Measurements from ENCODE around the gene SEC11A.
"Not testable (repeated sequence)": the region's sequence is repeated elsewhere in the genome, so short reads cannot be mapped to it uniquely, and the experiment has no call there.

SEC11A gene

DNA sequence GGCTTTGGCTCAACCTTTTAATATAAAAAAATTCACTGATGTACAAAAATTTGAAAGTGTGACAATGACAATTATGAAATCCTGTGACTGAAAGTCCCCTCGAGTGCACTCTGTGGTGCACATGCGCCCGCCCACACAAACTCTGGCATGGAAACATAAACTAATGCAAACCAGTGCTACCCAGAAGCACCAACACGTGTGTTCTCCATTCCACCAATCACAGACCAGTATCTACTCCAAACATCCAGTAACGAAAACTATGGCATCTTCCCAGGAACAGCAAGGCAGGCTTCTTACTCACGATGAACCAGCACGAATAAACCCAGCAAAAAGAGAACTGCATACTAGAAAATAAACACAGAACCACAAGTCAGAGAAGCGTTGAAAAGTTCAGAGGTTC, 46.2 kb downstream of the SEC11A start:
- no peak for DNase-seq

DNA sequence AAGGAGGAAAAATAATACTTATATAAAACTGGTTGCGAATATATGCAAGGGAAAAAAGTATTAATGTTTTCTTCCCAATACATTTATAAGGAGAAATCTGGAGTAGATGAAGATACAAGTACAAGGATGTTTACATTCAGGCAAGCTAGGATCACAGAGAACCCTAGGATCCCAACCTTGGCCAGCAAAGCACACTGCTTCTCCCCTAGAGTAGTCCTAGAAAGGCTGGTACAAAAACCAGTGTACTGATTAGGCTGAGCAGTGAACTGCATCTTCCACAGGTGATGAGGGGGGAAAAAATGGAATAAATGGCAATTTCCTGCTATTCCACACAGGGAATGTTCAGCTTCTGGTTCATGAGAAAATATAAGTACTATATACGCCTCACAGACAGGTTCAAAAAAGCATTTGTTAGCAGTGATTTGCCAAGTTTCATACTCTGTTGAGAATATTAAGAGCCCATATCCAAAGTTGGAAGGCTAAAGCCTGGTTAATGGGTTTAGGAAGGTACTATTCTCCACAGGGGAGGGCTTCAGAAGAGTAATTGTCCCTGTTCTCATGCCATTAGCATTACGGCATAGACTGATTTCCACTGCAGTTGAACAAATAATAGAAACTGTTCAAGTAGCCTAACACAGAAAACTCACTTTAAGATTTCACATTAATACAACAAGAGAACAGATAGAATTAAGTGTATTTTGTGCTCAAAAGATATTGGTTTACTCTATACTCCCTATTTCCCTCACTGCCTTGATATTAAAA, 47.5 kb downstream of the SEC11A start:
- no peak for DNase-seq

DNA sequence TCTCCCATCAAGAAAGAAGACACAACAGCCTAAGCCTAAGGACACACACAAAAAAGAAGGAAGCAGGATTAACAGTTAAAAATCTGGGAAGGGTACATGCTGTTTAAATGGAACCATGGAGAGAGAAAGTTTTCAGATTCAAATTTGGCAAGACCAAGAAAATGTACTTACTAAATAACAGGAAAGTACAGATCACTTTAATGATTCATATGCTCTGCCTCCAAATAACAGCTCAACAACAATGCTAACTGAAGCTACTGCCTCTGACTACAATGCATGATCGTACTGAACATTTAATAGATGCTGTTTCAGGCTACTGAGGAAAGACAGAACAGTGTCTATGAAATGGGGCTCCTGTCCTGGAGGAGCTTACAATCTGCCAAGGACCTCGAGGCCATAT, 49.6 kb downstream of the SEC11A start:
- no peak for DNase-seq

DNA sequence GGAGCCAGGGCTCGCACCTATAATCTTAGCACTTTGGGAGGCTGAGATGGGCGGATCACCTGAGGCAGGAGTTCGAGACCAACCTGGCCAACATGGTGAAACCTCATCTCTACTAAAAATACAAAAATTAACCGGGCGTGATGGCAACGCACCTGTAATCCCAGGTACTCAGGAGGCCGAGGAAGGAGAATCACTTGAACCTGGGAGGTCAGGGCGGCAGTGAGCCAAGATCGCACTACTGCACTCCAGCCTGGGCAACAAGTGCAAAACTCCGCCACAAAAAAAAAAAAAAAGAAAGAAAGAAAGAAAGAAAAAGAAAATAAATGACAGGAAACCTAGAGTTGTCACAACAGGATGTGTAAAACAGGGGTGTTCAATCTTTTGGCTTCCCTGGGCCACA, 54.9 kb downstream of the SEC11A start:
- no peak for DNase-seq

DNA sequence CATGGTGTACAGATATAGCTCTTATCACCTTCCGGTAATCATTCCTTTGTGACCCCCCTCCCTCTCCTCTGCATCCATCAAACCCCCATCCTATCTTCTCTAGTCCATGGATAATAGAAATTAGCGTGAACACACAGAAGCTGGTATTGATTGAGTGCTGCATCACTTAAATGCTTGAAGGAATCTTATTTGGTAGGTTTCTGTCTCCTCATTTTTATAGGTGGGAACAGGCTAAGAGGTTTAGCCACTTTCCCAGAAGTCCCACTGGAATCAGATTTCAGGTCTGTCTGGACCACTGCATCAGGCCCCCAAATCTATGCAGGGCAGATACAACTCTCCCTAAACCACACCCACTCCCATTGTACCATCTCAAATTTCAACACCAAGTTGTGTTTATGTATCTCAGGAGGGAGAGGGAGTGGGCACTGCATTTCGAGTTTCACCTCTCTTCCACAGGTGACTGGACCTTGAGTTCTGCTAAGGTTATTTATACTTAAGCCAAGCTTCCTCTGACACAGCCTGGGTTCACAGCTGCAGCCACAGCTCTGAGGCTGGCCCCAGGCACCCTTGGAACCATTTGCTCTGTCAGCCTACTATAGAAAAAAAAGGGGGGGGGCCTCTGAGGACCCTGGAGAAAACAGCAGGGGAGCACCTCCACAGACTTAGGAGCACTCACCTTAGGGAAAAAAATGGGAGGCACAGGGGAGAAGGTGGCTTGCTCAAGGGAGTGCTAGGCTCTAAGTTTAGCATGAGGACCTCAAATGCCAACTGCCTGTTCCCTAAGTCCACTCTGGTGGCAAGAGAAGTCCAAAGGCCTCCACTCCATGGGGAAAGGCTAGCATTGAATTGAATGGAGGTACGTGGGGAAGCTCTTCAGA, 55.8 kb downstream of the SEC11A start:
- no peak for DNase-seq

DNA sequence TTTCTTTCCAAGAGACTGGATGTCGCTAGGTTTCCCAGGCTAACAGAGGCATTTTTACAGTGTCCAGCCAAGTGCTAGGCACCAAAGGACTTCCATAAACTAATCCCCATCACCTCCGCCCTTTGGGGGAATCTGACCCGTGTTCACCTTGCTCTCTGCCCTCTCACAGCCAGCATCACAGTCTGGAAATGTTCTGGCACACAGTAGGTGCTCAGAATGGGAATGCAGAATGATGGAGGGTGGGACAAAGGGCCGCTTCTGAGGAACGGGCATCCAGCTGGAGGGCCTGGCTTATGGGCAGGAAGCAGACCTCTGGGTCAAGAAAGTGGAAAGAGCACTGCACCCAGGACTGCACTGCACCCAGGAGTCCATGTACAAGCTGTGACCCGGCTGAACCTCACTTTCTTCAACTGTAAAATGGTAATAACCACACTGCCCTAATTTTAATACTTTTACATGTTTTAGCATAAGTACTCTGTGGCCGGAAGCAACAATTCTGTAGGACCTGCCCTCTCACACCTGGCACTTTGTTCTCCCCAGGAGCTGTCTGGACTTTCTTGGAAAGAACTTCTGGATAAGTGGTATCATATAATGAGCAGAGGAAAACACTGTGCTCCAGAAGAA, 57.0 kb downstream of the SEC11A start:
- DNase-seq: no peak

DNA sequence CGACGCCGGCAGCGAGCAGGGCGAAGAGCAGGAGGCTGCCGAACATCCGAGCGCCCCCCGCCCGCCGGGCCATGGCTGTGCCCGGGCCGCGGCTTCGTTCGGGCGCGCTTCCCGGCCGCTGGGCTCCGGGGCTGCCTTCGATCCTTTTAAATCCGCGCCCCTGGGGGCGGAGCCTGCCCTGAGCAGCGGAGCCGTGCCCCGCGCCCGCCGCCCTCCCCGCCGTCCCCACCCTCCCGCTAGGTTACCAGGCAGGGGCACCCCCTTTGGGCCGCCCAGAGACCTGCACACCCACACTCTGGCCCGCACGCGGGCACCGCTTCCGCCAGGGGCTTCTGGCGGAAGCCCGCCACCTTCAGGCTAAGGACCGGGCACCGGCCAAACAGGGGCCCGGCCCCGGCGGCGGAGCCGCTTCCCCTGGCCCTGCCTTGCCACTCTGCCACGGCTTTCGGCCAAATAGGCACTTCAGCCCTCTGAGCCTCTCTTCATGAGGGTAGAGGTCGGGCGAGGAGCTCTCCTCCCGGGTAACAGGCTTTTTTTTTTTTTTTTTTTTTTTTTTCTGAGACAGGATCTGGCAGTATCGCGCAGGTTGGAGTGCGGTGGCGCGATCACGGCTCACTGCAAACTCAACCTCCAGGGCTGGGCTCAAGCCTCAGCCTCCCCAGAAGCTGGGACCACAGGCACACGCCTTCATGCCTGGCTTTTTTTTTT, 57.7 kb downstream of the SEC11A start, which contains the start of gene NMB:
Gene NMB, minus strand, starts transcription at position 120 of the 708 bp plus-strand sequence. Its CDS starts 47 bp downstream, at position 73.
- DNase-seq: peak; percentile 82

DNA sequence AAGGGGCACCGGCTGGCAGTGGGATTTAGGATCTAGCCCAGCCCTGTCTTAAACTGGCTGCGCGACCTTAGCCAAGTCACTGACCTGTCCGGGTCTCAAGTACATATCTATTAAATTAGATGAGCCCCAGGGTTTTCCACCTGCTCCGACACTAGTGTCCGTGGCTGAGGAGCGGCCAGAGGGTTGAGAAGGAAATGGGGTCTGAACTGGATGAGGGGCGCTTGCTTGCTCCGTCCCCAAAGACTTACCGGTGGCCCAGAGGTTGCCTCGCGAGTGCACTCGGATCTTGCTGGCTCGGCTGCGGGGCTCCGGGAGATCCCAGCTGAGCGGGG, 58.2 kb downstream of the SEC11A start:
- no peak for DNase-seq

DNA sequence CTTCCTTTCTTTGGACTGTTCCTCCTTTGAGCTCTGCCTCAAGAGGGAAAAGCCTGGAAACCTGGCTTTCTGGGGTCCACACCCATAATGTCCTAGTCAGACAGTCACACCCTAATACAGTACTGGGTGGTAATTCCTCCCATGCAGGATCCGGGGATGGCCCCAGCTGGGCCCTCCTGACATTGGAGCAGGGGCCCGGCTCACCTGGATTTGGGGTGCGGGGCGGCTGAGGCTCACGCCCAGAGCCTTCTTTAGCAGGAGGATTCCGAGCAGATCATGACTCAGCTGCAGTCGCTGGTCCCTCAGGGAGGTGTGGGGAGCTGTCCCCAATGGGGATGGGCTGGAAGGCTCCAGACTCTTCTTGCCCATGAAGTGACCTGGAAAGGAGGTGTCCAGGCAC, 59.0 kb downstream of the SEC11A start:
- no peak for DNase-seq

DNA sequence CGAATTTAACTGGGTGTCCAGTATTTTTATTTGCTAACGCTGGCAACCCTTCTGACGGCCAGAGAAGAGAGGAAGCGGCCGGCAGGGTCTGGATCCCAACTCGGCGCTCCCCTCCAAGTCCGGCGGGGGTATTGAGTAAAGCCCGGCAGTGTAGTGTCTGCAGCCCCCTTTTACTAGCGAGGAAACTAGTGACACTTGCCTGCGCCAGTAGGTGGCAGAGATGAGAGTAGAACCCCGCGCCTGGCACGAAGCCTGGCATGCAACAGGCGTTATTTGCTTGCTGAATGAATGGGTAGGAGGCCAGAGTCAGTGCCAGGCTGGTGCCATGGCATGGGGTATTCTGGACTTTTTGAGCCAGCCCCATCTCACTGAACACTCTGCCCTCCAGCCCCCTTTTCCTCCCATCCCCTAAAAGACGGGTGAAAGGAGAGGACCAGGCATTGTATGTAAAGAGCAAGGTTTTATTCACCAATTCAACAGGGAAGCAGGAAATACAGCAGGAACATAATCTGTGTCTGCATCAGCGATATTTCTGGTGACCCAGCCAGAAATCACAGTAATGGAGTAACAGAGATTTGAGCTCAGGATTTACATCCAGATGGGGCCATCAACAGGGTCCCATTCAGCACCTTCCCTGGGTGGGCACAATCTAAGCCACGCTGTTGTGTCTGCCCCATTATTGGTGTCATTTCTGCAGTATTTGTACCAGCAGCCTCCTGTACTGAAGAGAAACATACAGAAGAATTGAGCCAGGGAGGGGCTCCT, 61.1 kb downstream of the SEC11A start:
- DNase-seq: peak; percentile 73

DNA sequence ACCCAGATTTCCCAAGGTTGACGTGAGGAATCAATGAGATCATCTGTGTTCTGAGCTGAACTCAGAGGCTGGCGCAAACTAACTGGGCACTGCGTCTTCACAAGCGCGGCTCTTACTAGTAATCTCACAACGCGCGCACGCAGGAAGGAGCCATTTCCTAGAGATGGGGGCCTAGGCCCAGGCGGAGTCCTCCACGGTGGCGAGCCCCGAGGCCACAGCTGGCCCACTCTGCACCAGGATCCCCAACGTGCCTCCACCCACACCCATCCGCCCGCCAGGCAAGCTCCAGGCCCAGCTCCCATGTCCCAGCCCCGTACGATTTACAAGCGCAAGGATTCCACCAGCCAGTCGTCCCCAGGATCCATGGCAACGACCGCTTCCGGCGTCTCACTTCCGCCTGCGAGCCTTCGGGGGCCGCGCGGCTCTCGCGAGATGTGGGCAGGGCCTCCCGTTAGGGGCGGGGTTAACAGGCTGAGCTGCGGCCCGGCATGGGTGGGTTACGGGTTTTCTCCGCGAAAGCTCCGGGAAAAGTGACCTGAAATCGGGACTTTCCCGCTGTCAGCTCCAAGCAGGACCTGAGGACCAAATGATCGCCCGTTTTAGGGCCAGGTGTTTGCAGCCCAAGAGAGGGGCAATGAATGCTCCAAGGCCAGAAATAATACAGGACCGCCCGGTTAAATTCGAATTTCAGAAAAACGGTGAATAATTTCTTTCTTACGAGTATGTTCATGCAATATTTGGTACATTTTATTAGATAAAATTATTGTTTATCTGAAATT, 61.8 kb downstream of the SEC11A start, which contains the start of gene WDR73:
Gene WDR73, minus strand, starts transcription at position 374 of the 779 bp plus-strand sequence. Its CDS starts 9 bp downstream, at position 365.
- DNase-seq: peak; percentile 97

DNA sequence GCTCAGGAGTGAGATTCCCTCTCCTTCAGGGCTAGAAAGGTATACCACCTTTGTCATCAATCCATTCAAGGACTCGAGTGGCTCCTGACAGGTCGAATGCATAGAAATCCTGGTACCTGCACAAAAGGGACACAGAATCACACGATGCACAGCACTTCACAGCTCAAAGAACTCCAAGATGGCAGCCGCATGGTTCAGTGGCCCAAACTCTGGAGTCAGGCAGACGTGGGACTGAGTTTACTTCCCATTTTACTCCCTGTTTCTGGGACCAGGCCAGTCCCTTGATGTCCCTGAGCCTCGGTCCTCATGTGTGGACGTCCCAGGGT, 62.4 kb downstream of the SEC11A start:
- no peak for DNase-seq

DNA sequence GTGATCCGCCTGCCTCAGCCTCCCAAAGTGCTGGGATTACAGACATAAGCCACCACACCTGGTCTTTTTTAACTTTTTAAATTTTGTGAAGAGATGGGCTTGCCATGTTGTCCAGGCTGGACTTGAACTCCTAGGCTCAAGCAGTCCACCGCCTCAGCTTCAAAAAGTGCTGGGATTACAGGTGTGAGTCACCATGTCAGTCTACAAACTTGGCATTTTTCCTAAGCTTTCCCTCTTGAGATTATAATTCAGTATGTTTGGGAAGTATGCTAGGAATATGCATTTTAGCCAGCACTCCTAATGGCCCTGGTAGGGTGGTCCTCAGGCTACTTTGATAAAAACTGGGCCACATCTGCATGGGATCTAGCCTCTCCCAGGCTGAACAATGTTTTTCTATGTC, 66.2 kb downstream of the SEC11A start:
- no peak for DNase-seq

DNA sequence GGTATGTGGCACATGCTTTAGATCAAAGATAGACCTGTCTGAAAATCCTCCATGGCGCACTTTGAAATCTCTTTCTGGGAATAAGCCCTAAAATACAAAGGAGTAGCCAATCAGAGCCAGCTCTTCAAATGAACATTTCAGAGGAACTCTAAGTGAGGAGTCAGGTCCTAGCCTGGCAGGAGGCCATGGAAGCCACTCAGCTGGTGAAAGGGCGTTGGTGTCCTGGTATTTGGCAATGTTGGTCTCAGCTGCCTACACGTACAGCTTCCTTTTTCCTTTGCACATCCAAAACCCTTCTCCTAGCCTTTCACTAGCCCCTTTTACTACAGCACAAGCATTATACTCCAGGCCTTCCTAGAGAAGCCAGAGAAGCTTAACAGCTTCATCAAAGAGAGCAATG, 67.4 kb downstream of the SEC11A start:
- no peak for DNase-seq

DNA sequence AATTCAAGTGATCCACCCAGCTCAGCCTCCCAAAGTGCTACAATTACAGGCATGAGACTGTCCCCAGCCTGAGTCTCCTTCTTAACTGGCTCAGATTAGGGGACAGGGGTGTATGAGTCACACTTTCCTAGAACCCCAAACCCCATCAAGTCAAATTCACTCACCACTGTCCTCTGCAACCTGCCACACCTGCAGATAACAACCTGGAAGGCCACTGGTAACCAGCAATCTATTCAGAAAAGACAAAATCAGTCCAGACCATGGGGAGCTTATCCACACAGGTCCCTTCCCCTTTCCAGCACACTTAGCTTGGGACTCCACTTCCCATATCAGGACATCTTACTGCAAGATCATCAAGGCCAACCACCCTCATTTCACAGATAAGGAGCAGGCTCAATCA, 68.2 kb downstream of the SEC11A start:
- DNase-seq: no peak

DNA sequence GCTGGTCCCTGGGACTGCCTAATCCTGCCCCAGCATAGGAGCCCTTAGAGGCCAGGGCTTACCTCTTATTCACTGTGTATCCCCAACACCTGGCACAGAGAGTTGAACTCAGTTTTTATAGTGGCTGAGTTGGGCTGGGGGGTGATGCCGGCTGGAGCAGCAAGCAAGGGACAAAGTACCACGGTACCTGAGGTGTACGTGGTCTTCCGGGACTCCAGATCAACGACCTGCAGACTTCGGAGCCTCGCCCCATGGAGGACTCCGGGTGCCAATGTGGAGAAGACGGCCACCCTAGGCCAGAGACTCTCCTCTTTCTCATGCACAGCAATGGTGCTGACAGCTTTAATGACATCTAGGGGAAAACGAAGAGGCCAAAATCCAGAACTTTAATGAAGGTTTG, 69.9 kb downstream of the SEC11A start:
- DNase-seq: no peak

DNA sequence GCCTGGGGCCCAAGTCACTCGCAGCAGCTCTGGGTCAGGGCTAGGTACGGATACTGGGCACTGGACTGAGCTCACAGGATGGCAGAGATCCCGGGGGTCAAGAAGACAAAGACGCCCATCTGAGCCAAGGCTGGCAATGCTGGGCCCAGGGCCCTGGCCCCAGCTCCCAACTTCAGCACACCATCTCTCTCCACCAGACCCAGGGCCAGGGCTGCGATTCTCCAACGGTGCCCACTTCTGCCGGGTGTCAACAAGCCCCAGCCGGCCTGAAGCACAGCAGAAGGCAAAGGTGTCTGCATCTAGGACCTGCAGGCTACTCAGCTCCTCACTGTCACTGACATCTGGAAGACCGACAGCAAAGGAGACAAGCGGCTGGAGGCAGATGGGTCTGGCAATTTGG, 70.4 kb downstream of the SEC11A start:
- no peak for DNase-seq

DNA sequence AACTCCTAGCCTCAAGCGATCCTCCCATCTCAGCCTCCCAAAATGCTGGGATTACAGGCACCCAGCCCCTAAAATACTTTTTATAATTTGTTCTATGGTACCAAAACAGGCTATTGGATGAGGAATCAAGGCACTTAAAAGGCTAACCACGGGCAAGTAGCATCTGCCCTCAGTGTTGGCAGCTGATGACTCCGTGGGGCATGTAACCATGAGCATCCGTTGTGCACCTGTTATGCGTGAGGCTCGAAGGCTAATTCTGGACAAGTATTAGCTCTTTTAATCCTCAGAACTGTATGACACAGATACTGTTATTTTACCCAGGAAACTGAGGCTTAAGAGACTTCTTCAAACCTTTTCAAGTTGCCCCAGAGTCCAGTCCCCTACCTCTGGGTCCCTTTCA, 72.1 kb downstream of the SEC11A start:
- no peak for DNase-seq

DNA sequence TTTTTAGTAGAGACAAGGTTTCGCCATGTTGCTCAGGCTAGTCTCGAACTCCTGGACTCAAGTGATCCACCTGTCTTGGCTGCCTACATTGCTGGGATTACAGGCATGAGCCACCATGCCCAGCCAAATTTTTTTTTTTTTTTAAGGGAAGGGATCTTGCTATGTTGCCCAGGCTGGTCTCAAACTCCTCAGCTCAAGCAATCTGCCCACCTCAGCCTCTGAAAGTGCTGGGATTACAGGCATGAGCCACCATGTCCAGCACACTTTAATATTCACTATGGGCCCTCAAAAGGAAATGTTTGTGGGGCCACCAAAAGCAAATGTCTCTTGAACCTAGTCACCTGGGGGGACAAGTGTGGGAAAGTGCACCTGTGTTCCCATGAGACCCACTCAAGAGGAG, 73.3 kb downstream of the SEC11A start:
- not testable (repeated sequence) for DNase-seq

DNA sequence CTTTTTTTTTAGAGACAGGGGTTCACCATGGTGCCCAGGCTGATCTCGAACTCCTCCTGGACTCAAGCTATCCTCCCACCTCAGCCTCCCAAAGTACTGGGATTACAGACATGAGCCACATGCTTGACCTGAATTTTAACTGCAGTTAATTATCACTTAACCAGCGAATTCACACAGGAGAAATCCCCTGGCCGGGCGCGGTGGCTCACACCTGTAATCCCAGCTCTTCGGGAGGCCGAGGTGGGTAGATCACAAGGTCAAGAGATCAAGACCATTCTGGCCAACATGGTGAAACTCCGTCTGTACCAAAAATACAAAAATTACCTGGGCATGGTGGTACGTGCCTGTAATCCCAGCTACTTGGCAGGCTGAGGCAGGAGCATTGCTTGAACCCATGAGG, 74.1 kb downstream of the SEC11A start:
- not testable (repeated sequence) for DNase-seq

DNA sequence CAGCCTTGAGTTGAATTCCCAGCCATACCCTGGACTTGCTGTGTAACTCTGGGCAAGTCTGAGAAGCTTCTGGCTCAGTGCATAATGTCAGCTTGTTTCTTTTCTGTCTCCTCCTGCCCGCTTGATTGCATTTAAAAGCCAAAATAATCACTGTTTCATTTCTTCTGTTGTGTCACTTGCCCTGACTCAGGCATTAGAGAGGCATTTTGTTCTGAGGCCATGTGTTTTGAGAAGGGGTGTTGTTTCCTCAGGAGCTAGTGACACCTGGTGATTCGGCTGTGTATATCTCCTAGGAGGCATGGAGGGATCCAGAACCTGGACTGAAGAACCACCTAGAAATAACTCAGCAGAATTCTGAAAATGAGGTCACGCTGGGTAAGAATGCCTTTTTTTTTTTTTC, 77.8 kb downstream of the SEC11A start:
- DNase-seq: no peak
